Iris pigment epithelial cell (primary cell): ENCODE results near the gene LDLRAD3.
"Not testable (repeated sequence)": the region's sequence is repeated elsewhere in the genome, so short reads cannot be mapped to it uniquely, and the experiment has no call there.

Experiments
- DNase-seq: peaks from one replicate; pipeline ENCODE4 v3.0.0-alpha.2; 2011; ENCODE audit warnings: low read depth

Gene LDLRAD3

GRCh38 chr11:35995681-35996271 lies 51.9 kb downstream of the LDLRAD3 start:
- no peak for DNase-seq

DNA sequence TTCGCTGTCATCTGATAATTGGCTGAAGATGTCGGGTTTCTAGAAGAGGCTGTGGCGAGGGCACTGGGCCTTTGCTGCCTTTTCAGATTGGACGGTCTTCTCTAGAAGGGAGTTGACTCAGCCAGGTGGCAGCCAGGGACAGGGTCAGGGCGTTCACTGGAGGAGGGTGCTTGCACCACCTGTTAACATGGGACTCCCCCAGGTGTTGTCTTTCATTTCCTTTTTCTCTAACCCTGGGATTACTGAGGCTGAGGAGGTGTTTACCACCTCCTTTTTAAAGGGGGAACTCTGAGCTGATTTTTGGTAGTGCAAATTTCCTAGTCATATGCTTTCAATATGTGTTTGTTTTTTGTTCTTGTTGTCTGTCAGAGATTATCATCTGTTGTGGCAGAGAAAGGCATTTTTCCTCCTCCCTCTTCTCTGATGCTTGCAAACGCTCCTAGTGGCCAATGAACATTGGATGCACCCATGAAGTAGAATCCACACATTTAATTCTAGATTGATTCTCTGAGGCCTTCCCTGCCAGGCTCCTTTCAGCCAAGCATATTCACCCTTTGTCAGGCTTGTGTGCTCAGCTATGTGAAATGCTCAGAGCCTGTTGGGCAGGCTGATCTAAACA lies 54.1 kb downstream of the LDLRAD3 start:
- DNase-seq, result no peak

DNA sequence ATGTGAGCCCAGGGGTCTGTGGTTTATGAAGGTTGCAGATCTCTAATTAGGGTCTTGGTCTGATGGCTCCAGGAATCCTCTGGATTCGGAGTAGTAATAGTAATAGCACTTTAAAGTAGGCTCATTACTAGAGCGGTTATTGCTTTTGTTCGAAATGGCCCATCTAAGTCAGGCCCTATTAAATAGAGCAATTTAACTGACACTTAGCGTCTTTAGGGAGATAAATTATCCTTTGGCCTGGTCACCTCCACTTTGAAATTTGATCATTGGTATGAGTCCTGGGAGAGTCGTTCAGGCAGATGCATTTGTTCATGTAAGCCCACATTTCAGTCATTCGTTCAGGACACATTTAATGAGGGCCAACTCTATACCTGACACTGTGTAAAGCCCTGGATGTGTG lies 54.8 kb downstream of the LDLRAD3 start:
- no peak for DNase-seq

DNA sequence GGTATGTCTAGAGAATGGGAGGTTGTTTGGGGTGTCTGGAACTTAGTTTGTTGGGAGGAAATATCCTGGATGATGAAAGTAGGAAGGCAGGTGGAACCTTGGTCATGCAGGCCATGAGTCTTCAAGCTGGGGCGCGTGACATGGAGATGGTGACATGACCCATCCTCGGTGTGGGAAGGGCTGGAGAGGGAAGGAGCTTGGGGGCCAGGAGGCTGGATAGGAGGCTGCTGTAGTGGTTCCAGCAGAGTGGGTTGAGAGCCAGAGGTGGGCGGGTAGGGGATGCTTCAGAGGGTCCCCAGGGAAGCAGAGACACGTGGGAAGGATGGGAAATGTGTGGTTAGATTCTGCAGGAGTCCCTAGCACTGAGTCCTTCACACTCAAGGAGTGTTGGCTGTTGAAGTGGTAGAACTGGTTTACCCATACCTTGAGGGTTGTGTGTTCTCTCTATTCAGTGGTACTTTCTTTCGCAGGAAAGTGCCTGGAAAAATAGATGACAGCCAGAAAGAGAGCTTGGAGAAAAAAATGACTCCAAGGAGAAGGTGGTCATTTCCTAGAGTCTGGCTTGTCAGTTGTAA lies 56.8 kb downstream of the LDLRAD3 start:
- no peak for DNase-seq

- DNase-seq, result no peak
Observed at GRCh38 chr11:36002196-36002595, 58.3 kb downstream of the LDLRAD3 start.

GRCh38 chr11:36002796-36003195 lies 58.9 kb downstream of the LDLRAD3 start:
- no peak for DNase-seq

DNA sequence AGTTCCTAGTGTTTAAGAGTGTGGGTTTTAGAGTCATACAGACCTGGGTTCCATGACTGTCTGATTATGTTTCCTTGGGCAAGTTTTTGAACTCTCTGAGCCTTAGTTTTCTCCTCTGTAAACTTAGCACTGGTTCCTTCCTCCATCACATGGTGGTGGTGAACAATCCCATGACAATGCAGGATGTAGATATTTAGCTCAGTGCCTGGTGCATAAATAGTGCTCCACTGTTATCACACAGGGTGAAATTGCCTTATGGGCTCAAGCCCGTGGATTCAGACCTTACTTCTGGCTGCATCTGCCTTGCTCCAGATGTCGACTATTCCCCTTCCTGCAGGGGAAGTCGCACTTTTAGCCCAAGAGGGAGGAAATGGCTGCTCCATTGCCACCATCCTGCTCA lies 62.7 kb downstream of the LDLRAD3 start:
- no peak for DNase-seq

DNA sequence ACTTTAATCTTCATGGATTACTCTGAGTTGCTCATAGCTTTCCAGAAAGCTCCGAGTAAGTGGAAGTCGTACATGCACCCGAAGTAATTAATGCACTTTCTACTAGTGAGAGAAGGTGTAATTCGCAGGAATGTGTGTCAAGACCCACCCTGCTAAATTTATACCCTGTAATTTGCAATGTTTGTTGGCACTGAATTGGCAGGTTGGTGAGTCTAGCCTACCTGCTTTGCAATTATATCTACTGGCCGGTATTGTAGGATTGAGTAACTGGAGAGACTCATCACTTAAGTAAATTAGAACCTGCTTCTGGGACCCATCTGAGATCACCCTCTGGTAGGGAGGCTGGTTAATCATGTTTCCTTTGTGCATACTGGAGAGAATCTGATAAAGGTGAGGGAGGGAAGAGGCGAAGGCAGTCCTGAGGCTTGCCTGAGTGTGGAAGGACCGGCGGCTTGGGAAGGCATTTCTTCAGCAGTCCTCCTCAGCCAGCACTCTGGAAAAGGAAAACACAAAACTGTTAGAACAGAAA lies 63.3 kb downstream of the LDLRAD3 start:
- DNase-seq, result no peak

- peak; percentile 52 for DNase-seq
Observed at GRCh38 chr11:36008584-36008983, 64.7 kb downstream of the LDLRAD3 start.

- peak; percentile 80 for DNase-seq
Observed at GRCh38 chr11:36009473-36009872, 65.6 kb downstream of the LDLRAD3 start.

DNA sequence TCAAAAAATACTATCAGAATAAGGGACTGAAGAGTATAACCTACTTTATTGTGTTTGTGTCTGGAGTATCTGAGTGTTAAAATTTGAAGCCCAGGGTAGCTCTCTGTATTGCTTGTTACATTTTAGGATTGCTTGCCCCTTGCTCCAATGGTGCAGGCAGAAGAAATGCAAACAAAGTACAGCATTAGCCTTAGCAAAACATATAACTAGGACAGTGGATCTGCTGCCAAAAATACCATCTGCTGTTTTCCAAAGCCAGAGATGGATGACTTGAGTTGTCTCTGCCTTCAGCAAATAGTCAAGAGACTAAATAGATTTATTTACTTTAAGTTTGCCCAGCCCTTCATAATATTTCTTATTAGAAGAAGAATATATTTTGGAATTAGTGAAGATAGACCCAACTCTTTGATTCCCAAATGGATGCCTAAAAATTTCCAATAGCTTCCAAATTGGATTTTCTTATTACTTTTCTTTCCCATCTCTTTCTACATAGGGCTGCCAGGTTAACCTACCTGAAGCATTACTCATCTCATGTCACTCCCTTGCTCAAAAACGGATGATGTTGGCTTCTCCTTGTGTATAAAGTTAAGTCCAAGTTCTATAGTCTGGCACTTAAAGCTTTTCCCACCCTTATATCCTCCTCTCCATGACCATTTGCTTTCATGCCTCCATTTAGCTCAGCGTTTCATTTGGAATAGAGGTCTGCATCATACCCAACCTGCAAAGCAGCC lies 66.3 kb downstream of the LDLRAD3 start:
- DNase-seq, result peak; percentile 75

- DNase-seq, result no peak
Observed at GRCh38 chr11:36011574-36011973, 67.7 kb downstream of the LDLRAD3 start.

DNA sequence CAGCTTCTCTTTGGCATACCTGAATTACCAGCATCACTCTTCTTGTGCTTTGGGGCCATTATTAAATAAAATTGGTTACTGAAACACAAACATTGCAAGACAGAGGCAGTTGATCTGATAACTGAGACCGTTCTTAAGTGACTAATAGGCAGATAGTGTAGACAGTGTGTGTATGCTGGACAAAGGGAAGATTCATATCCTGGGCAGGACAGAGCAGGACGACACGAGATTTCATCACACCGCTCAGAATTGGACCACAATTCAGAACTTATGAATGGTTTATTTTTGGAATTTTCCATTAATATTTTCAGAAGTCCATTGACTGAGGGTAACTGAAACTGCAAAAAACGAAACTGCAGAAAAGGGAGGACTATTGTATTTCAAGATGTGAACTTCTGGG lies 68.6 kb downstream of the LDLRAD3 start:
- DNase-seq, result peak; percentile 77

GRCh38 chr11:36012979-36013378 lies 69.1 kb downstream of the LDLRAD3 start:
- DNase-seq, result peak; percentile 83

- not testable (repeated sequence) for DNase-seq
Observed at GRCh38 chr11:36013446-36013845, 69.6 kb downstream of the LDLRAD3 start.

- DNase-seq, result no peak
Observed at GRCh38 chr11:36013950-36014897, 70.4 kb downstream of the LDLRAD3 start.

DNA sequence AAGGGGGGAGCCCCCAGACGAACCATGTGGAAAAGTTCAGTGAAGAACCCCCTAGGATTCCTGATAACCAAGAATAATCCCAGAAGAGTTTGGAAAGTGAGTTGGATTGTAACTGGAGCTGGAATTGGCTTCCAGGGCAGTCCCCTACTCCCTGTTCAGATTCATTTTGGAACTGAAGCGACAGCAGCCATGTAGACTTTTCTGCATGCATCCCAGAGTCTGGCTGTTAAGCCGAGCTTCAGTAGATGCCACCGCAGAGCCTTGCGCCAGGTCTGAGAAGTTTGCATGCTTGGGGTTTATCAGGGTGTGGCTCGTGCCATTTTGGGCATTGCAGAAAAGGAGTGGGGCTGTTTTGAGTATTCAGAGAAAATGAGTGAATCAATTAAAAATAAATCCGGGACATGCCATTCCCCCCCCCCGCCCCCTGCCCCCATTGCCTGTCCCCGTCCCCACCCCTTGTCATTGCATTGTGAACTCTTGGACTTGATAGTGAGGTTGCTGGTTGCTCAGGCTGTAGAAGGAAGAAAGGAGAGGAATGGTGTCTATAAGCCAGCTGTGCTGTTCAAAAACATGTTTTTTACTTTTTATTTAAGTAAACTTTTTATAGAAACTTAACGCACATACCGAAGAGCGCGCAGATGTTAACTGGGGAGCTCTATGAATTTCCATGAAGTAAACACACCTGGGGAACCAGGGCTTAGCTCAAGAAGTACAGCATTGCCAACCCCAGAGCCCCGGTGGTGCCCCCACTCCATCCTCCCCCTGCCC lies 71.2 kb downstream of the LDLRAD3 start:
- no peak for DNase-seq

GRCh38 chr11:36015799-36016198 lies 71.9 kb downstream of the LDLRAD3 start:
- no peak for DNase-seq

DNA sequence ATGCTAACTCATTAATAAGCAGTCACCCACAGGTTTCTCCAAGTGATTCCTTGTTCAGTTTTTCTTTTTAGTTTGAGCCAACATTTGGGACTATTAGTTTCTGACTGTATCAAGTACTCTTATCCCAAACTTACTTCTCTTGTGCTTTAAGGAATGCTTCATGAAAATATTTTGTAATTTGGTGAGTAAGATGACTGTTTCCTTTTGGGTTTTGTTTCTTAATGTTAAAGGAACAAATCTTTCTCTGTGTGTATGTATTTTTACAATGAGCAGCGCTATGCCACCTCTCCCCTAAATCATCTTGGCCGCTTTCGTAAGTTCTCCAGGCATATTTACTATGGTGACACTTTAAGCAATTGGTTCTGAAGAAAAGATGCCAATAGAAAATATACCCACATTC lies 72.4 kb downstream of the LDLRAD3 start:
- no peak for DNase-seq

DNA sequence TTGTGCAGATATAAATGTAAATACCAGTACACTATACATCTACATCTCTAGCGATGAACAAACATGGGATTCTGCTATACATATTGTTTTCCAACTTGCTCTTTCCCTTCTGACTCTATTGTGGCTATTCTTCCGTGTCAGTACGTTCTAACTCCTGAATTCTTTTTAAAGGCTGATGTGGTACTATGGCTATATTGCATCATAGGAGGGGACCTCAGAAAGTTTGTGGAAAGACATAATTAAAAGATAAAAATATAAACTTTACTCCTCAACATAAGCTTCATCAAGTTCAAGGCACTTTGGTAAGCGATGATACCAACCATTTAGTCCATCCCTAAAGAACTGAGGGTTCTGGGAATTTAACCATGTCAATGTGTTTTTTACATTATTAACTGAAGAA lies 72.8 kb downstream of the LDLRAD3 start:
- DNase-seq, result no peak

DNA sequence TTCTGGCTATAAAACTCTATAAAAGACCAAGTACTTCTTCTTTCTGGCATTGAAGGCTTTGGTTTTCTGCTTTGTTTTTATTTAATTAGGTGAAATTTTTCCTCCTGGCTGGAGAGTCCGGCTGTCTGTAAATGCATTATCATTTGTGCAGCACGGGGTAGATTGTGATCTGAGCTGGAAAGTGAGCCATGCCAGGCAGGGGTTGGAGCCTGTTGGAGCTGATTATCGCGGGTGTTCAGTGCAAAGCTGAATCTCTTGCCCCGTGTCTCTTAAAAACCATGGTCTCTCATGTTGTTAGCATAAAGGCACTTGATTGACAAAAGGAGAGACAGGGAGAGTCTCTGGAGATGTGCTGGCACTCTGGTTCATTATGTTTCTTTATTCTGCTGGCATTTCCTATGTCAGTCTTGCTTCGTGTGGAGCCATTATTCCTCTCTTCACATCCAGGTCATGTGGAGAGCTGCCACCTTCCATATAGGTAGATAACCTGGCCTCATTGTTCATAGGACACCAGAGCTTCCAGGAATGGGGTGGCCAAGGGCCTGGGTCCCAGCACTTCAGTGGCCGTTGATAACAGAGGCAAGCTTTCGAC lies 75.2 kb downstream of the LDLRAD3 start:
- DNase-seq, result no peak
